Uterus (tissue), 2 donors: ENCODE measurements around the gene DCT.

ENCODE experiments used
- CTCF ChIP-seq, 4 experiments: fragments of 200-600 bp in 2 of 4; fragments of 450-650 bp in 2 of 4; sonication (generic) in 2 of 4; IDR thresholded peaks; one replicate each; pipeline ENCODE4 v1.5.1; 2016 to 2019; ENCODE audit warnings: antibody characterized with exemption in 4 of 4, mild to moderate bottlenecking in 2 of 4, moderate library complexity in 1 of 4
- POLR2A ChIP-seq, 2 donors: fragments of 450-650 bp; IDR thresholded peaks; one replicate each; pipeline ENCODE4 v1.6.1; 2016; ENCODE audit warnings: antibody characterized with exemption in 2 of 2, mild to moderate bottlenecking in 1 of 2, moderate library complexity in 1 of 2

GRCh38 chr13:94478913-94479312, 569 bp downstream of the DCT start:
- no peak for TF ChIP-seq POLR2A (IDR thresholded peaks at IDR 0.05)
- no peak for TF ChIP-seq CTCF (IDR thresholded peaks at IDR 0.05)
